HG03469 (cell line): ENCODE measurements around the gene GMPR.

Source experiments
- ATAC-seq: cut with Tn5 transposase; IDR thresholded peaks from one replicate; pipeline ENCODE4 v1.9.1; 2021; ENCODE audit warnings: mild to moderate bottlenecking, moderate library complexity, moderate number of reproducible peaks; ENCODE audit not compliant: unreplicated experiment

The GMPR gene

DNA sequence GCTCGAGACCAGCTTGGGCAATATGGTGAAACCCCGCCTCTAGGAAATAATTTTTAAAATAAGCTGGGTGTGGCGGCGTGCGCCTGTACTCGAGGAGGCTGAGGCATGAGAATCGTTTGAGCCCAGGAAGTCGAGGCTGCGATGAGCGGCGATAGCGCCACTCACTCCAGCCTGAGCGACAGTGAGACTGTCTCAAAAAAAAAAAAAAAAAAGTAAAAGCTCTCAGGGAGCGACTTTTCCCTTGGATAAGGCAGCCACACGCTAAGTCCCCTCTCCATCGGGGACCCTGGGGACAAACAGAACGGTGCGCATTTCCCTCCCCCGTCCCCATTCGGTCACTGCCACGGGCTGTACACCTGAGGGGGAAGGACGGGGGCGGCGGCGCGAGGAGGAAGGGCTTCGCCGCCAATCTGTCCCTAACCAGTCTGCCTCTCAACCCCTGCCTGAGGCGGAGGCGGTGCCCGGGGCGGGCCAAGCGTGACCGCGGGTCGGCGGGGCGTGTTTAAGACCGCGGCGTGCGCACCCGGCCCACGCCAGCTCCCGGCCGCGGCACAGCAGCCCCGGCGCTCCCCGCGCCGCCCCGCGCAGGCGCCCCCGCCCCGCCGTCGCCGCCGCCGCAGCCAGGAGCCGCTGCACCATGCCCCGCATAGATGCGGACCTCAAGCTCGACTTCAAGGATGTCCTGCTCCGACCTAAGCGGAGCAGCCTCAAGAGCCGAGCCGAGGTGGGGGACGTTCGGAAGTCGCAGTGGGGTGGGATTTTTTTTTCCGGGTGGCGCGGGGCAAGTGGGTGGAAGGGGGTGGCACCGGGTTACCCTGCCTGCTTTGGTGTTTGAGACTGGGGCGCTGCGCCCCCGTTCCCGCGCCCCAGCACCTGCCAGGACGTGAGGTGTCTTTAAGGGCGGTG lies at the start of gene GMPR:
Gene GMPR, plus strand, starts transcription at position 531 of the 906 bp plus-strand sequence. Its CDS starts 107 bp downstream, at position 638.
- no peak for ATAC-seq

DNA sequence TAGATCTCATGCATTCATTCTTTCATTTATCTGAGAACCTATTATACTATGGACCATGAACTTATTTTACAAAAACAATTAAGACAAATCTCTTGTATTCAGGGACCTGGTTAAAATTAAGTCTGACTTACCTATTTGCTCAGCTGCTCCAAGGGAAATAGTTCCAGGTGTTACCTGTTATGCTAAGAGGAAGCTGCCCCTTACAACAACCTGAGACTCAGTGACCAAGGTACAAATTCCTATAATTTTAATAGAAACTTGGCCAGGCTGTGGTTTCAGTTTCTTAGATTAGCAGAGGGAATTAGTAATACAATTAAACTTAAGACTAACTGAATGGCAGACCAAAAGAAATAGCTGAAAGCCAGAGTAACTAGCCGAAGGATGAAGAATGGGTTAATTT lies 48.2 kb upstream of the GMPR start:
- ATAC-seq: no peak

DNA sequence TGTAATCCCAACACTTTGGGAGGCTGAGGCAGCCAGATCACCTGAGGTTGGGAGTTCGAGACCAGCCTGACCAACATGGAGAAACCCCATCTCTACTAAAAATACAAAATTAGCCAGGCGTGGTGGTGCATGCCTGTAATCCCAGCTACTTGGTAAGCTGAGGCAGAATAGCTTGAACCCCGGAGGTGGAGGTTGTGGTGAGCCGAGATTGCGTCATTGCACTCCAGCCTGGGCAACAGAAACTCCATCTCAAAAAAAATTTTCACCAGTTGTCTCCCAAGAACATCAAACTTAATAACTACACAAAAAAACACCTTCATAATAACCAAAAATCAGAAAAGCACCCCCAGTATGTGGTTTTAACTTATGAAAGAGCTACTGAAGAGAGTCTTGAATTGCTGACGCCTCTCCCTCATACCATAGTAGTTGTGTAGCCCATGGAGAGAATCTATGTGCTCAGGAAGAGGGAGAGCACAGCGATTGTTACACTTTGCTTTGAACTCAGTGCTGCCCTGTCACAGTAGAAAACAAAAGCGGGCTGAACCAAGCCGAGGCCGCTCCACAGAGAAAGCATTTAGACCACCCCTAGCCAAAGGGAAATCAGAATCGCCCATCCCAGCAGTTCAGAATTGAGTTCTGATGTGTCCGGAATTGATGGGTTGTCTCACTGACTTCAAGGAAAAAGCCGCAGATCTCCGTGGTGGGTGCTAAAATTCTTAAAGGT lies 42.0 kb upstream of the GMPR start:
- no peak for ATAC-seq

DNA sequence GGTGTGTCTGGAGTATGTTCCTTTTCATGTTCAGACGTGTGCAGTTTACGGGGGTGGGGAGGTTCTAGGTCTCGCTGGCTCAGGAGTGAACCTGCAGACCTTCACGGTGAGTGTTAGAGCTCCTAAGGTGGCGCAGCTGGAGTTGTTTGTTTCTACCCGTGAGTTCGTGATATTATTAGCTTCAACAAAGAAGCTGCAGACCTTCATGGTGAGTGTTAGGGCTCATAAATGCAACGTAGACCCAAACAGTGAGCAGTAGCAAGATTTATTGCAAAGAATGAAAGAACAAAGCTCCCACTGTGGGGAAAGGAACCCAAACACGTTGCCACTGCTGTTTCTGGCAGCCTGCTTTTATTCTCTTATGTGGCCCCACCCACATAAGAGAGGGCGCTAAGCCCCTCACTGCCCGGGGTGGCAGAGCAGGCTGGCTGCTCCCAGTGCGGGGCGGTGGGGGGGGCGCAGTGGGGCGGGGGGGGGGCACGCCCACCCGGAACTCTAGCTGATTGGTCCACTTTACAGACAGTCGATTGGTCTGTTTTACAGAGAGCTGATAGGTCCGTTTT lies 41.3 kb upstream of the GMPR start:
- no peak for ATAC-seq

DNA sequence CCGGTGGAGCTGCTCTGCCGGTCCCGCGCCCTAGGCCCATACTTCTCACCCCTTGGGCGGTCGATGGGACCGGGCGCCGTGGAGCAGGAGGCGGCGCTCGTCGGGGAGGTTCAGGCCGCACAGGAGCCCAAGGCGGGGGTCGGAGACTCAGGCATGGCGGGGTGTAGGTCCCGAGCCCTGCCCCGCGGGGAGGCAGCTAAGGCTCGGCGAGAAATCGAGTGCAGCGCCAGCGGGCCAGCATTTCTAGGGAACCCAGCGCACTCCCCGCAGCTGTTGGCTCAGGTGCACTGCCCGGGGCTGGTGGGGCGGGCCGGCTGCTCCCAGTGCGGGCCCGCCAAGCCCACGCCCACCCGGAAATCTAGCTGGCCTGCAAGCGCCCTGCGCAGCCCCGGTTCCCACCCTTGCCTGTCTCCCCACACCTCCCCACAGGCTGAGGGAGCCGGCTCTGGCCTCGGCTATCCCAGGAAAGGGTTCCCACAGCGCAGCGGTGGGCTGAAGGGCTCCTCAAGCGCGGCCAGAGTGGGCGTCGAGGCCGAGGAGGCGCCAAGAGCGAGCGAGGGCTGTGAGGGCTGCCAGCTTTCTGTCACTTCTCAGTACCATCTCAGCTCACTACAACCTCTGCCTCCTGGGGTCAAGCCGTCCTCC lies 40.2 kb upstream of the GMPR start:
- ATAC-seq: no peak

DNA sequence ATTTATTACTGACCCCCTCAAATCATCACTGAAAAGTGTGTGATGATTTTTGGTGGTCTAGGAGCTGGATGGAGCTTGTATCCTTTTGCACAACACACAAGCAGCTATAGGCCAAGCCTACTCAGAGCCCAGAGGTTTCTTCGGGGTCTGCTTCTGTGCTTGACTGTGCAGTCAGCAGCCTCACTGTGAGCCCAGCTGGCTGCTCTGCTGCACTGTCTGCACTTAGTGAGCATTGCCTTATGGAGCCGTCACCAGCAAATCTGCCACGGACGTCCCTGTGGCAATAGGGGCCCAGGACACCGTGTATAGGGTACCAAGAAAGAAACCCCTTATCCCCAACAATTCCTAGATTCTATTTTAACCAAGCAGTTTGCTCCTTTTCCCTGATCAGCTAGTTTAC lies 38.6 kb upstream of the GMPR start:
- no peak for ATAC-seq

DNA sequence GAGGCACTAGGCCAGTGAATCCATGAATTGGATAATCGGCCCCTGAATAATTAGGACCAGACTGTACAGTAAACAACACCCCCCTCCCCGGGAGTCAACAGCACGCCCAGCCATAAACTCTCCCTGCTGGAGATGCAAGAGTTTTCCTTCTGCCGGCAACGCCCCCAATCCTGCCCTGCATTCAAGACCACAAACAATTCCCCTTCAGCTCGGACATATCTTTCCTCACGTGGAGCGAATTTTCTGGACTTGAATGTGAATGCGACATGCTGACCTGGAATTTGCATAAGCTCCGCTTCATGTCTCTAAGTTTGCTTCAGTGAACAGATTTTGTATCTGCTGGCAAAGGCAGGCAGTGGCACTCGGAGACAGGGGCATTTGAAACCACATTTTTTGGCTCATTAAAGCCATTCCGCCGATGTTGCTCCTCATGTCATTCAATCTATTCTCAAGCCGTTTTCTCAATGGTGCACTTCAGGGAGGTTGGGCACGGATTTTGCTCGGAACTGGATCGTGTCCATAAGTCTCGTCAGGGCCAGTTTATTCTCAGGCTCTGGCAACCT lies 38.0 kb upstream of the GMPR start:
- no peak for ATAC-seq

DNA sequence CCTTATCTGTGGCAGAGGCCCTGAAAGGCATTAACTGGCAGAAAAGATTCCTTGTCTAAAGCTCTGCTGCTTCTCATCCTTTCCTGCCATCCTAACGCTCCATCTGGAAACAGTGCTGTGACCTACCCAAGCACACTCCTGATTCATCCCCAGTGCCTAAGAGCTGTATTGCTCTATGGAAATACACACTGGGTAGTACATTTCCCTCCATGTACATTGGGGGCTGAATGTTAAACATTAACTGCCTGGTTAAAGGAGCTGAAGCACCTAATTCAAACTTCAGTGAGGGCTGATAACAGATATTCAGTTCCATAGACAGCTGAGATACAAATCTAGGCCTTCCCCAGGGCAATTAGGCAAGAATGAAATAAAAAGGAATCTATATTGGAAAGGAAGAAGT lies 36.7 kb upstream of the GMPR start:
- no peak for ATAC-seq

DNA sequence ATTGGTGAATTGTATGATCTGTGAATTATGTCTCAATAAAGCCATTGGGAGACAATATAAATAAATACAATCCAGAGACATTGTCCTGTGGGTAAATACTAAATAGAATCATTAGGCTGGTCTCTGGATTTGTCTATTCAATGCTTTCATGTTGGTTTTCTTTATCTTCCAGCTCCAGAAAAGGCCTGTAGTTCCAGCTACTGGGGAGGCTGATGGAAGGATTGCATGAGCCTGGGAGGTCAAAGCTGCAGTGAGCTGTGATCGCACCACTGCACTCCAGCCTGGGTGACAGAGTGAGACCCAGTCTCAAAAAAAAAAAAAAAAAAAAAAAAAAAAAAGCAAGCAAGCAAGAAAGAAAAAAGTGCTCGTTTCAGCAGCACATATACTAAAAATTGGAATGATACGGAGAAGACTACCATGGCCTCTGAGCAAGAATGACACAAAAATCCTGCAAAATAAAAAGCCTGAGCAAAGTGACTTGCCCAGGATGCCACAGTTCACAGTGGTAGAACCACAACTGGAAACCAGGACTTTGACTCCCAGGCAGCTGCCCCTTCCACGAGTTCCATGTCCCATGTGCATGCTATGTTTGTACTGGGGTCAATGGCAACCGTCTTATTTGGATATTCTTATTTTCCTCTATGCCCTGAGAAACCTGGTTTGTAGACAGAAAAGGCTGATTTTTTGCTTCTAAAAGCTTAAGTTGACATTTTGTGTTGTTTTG lies 33.6 kb upstream of the GMPR start:
- no peak for ATAC-seq

DNA sequence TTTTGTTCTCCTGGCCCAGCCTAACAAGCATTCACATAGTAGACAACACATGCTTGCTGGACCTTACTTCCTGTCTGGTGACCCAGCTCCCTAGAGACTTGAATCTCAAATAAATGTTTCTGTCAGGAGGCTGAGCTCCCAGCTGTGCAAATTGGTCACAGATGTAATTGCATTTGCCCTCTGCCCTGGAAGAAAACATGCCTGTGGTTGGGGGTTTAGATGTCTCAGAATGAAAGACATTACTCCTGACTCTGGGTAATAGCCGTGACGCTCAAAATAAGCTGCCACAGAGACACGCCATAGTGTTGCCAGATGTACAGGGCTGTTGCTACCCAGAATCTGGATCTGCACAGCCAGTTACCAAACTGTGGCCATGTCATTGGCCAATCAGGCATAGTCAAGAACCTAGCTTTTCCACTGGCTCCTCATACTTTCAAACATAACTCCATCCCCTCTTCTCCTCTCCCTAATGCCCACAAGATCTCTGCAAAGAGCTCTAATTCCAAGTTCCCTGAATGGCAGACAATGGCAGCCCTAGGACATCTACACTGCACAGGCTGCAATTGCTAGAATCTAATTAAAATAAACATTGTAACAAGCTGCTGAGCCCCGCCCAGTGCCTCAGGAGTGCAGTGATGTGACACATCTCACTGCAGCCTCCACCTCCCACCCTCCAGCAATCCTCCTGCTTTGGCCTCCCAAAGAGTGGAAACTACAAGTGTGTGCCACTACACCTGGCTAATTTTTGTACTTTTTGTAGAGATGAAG lies 32.8 kb upstream of the GMPR start:
- ATAC-seq: peak; percentile 78

DNA sequence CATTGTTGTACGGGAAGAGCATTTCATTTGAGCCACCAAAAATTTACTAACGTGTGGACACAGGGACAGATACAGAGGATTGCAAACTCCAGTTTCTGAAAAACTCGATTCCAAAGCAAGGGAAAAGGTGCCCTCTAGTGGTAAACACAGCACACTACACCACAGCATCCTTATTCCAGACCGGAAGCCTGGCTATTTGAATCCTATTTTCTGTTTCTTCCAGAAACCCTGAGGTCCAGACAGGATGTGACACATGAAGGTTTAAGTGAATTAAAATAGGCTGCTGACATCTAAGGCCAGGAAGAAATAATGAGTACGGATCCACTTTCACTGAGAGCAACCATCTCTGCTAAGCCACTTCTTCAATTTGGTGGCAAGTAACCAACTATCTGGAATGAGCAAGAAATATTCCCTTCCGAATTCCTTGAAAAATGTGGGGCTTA lies 31.8 kb upstream of the GMPR start:
- ATAC-seq: no peak

DNA sequence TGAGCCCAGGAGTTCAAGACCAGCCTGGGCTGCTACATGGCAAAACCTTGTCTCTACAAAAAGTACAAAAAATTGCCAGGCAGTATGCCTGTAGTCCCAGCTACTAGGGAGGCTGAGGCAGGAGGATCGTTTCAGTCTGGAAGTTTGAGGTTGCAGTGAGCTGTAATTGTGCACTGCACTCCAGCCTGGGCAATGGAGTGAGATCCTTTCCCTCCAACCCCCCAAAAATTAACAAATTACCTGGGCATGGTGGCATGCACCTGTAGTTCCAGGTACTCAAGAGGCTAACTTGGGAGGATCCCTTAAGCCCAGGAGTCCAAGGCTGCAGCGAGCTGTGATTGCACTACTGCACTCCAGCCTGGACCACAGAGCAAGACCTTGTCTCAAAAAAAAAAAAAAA lies 29.4 kb upstream of the GMPR start:
- ATAC-seq: no peak

DNA sequence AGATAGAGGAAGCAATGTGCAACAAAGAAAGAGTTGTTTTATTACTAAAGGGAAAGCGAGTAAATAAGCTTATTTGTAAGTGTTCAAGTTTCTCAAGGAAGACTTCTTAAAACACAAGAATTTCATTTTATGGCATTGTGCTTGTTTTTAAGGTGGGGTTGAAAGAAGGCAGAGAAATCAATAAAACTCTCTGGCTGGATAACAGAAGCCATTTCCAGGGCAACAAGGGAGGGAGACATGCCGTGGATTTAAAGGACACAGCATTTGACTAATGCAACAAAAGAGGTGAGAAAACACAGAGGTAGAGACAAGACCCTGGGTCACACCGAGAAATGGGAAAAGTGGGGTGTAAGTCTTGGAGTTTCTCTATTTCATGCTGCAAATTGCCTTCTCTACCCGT lies 28.8 kb upstream of the GMPR start:
- ATAC-seq: no peak

DNA sequence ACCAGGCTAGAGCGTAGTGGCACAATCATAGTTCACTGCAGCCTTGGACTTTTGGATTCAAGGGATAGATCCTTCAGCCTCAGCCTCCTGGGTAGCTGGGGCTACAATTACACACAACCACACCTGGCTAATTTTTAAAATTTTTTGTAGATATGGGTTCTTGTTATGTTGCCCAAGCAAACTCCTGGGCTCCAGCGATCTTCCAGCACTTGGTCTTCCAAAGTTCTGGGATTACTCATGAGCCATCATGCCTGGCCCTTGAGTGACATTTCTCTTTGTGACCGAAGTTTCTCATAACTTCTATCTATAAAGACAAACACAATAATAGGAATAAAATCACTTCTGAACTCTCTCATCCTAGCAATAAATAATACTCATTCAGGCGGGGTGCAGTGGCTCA lies 26.1 kb upstream of the GMPR start:
- no peak for ATAC-seq

DNA sequence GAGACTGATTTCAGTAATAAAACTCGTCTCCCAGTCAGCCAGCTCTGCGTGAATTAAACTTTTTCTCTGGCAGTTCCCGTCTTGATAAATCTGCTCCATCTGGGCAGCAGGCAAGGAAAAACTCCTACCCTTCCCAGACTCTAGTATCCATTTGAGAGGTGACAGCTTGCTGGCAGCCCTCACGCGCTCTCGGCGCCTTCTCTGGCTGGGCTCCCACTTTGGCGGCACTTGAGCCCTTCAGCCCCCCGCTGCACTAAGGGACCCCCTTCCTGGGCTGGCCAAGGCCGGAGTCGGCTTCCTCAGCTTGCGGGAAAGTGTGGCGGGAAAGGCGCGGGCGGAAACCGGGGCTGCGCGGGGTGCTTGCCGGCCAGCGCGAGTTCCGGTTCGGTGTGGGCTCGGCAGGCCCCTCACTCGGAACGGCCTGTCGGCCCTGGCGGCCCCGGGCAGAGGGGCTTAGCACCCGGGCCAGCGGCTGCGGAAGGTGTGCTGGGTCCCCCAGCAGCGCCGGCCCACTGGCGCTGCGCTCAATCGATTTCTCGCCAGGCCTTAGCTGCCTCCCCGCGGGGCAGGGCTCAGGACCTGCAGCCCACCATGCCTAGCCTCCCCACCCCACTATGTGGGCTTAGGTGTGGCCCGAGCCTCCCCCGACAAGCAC lies 21.8 kb upstream of the GMPR start:
- ATAC-seq: no peak

DNA sequence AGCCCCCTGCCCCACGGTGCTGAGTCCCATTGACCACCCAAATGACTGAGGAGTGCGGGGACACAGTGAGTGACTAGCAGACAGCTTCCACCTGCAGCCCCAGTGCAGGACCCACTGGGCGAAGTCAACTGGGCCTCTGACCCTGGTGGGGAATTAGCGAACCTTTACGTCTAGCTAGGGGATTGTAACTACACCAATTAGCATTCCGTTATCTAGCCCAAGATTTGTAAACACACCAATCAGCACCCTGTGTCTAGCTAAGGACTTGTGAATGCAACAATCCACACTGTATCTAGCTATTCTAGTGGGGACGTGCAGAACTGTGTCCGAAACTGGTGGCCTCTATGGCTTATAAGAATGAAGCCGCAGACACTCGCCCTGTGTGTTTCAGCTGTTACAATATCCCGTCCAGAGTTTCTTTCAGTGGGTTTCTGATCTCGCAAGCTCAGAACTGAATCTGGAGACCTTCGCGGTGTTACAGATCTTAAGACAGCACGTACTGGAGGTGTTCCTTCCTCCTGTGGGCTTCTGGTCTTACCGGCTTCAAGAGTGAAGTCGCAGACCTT lies 21.1 kb upstream of the GMPR start:
- ATAC-seq: no peak

DNA sequence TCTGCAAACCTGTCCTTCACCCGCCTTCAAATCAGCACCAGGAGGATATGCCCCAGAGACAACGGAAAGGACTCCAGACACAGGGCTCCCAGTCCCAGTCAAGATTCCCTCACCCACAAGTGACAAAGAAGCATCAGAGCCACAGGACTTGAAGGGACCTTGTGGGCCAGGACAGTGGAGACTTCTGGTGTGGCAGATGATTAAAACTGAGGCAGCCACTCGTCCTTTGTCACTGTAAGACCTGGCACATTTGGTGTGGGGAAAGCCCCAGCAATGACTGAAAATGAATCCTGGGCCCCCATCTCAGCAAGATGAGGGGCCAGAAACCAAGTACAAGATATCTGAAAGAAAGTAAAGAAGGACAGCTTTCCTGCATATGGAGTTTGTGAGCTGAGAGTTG lies 15.6 kb upstream of the GMPR start:
- no peak for ATAC-seq

DNA sequence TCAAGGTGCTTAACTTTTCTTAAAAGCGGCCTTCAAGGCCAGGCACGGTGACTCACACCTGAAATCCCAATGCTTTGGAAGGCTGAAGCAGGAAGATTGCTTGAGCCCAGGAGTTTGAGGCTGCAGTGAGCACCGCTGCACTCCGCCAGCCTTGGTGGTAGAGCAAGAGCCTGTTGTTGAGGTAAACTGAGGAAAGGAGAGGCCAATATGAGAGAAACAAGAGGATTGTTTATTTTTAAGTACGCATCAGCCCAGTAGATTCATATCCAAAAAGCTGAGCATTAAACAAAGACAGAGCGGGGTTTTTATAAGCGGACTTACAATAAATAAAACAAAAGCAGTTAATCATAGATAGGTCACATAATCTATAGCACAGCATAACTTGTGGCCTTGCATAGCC lies 15.0 kb upstream of the GMPR start:
- no peak for ATAC-seq

DNA sequence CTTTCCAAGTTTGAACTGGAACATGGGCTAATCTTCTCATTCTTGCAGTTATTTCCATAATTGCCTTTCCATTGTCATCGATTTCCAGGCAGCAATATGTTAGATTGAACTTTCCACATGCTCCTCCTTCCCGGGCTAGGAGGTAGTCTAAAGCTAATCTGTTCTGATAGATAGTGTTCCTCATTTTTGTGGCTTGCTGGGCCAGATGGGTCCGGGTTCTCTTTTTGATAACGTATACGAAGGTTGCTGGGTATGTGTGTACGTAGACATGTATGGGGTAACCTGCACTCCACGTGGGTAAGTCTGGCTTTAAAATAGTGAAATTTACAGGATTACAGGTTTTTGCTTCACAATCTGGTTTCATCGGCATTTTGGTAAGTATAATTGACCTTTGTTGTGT lies 14.0 kb upstream of the GMPR start:
- no peak for ATAC-seq
